K562 (cell line): Measurements from ENCODE around the gene TENM4. TPM values are rescaled to one million over a fixed set of nuclear protein-coding genes. Genes with fewer than 3 reads are reported as not detected.

ENCODE experiments used
- ATAC-seq: fragments of 200-7000 bp; cut with Tn5 transposase; 3 replicates; pipeline ENCODE4 v1.9.1; 2020; ENCODE audit warnings: moderate library complexity
- BruUV-seq: library from RNA; stranded (reverse); fragments of 400-500 nt; replicated peaks from 2 replicates; lab custom pipeline; 2021; lab: Mats Ljungman, UMichigan
- CTCF ChIA-PET: fragments of 300-600 bp; formaldehyde crosslinking; extraction: SDS; loops from one replicate; lab custom pipeline; 2021; ENCODE audit warnings: low intra/inter-chr PET ratio; lab: Yijun Ruan, JAX
- POLR2A ChIA-PET: fragments of 300-600, 350-650 bp; sonication (Branson Sonifier 250); formaldehyde crosslinking; extraction: SDS; loops from one replicate; lab custom pipeline; 2021; ENCODE audit warnings: antibody characterized with exemption, inconsistent platforms; lab: Yijun Ruan, JAX
- DNase-seq, 4 experiments: peaks; one replicate each; pipeline versions ENCODE4 v3.0.0 to v3.0.0-alpha.2; 2011 to 2018; ENCODE audit warnings: low spot score in 3 of 4, mixed read lengths in 3 of 4; ENCODE audit errors: extremely low read depth in 1 of 4
- FAIRE-seq: peaks from 2 replicates; lab custom pipeline; 2011; peaks lifted over from hg19 to GRCh38; lab: Jason Lieb, UNC
- H2AFZ ChIP-seq: 2 replicates; pipeline ENCODE4 v1.6.0; 2011; ENCODE audit warnings: low read depth, low read length, control low read depth, inconsistent platforms
- H3K27ac ChIP-seq: fragments of 200-600 bp; 3 replicates; pipeline ENCODE4 v1.8.0; 2011; ENCODE audit warnings: low read depth, mild to moderate bottlenecking, control low read depth, inconsistent platforms, low read length, moderate library complexity, mixed read lengths; ENCODE audit errors: extremely low read depth
- H3K27me3 ChIP-seq, 2 experiments: fragments of 300-600 bp in 1 of 2; 2 replicates in 1 of 2; 3 replicates in 1 of 2; pipeline versions ENCODE4 v1.6.0 to v1.8.0; 2011; ENCODE audit warnings: inconsistent platforms in 2 of 2, low read length in 2 of 2, mild to moderate bottlenecking in 1 of 2, mixed read lengths in 1 of 2, moderate library complexity in 1 of 2; ENCODE audit not compliant: control insufficient read depth in 2 of 2, insufficient read depth in 2 of 2
- H3K36me3 ChIP-seq: fragments of 300-600 bp; 3 replicates; pipeline ENCODE4 v1.8.0; 2011; ENCODE audit warnings: mild to moderate bottlenecking, low read length, inconsistent platforms; ENCODE audit not compliant: control insufficient read depth, insufficient read depth
- H3K4me1 ChIP-seq, 2 experiments: fragments of 200-600 bp in 1 of 2; replicated peaks in 1 of 2; 2 replicates in 1 of 2; 3 replicates in 1 of 2; pipeline versions ENCODE4 v1.5.1 to v1.8.0; 2011; ENCODE audit warnings: inconsistent platforms in 2 of 2, low read length in 2 of 2, mild to moderate bottlenecking in 1 of 2, mixed read lengths in 1 of 2, moderate library complexity in 1 of 2; ENCODE audit not compliant: control insufficient read depth in 2 of 2, insufficient read depth in 2 of 2
- H3K4me2 ChIP-seq: 2 replicates; pipeline ENCODE4 v1.6.1; 2011; ENCODE audit warnings: low read length, control low read depth, inconsistent platforms, mixed read lengths; ENCODE audit not compliant: insufficient read depth
- H3K4me3 ChIP-seq: fragments of 200-600 bp; sonication (generic), shearing (Covaris generic); 2 replicates; pipeline ENCODE4 v1.5.1; 2016; ENCODE audit warnings: control low read depth, inconsistent platforms
- H3K79me2 ChIP-seq: fragments of 200-600 bp; 3 replicates; pipeline ENCODE4 v1.8.0; 2011; ENCODE audit warnings: low read length, inconsistent platforms; ENCODE audit not compliant: control insufficient read depth, insufficient read depth
- H3K9ac ChIP-seq, 2 experiments: 2 replicates each; pipeline versions ENCODE4 v1.6.0 to v1.6.1; 2011; ENCODE audit warnings: low read depth in 2 of 2, low read length in 2 of 2, control low read depth in 1 of 2, inconsistent platforms in 1 of 2, mild to moderate bottlenecking in 1 of 2, mixed read lengths in 1 of 2; ENCODE audit not compliant: insufficient read depth in 1 of 2
- H3K9me1 ChIP-seq: one replicate; pipeline ENCODE4 v1.6.0; 2011; ENCODE audit warnings: inconsistent platforms, mild to moderate bottlenecking, low read length, moderate library complexity; ENCODE audit not compliant: control insufficient read depth, insufficient read depth
- H3K9me3 ChIP-seq: replicated peaks from 2 replicates; pipeline ENCODE4 v1.5.1; 2011; ENCODE audit warnings: low read depth, low read length, inconsistent platforms; ENCODE audit not compliant: control insufficient read depth, insufficient read depth
- H4K20me1 ChIP-seq: replicated peaks from 2 replicates; pipeline ENCODE4 v1.6.1; 2011; ENCODE audit warnings: low read length, inconsistent platforms, mixed read lengths; ENCODE audit not compliant: control insufficient read depth, insufficient read depth
- DACH1 ChIP-seq: fragments of 450-650 bp; IDR thresholded peaks from 2 replicates; pipeline ENCODE4 v1.6.1; 2018; ENCODE audit not compliant: partially characterized antibody
- HDAC3 ChIP-seq: fragments of 450-650 bp; IDR thresholded peaks from 2 replicates; pipeline ENCODE4 v1.6.1; 2018; ENCODE audit warnings: borderline replicate concordance, mild to moderate bottlenecking, moderate library complexity; ENCODE audit not compliant: partially characterized antibody
- IRF1 ChIP-seq: sonication (generic); formaldehyde crosslinking; IDR thresholded peaks from 2 replicates; pipeline ENCODE4 v1.8.0; 2022; ENCODE audit warnings: missing genetic modification reagents, mild to moderate bottlenecking, borderline replicate concordance
- LARP7 ChIP-seq: fragments of 450-650 bp; IDR thresholded peaks from 2 replicates; pipeline ENCODE4 v1.6.1; 2016
- MAX ChIP-seq: sonication (generic); formaldehyde crosslinking; IDR thresholded peaks from 2 replicates; pipeline ENCODE4 v1.9.0; 2022; ENCODE audit warnings: mild to moderate bottlenecking, missing genetic modification reagents
- MAZ ChIP-seq, 2 experiments: fragments of 450-650 bp in 1 of 2; sonication (generic) in 1 of 2; formaldehyde crosslinking; IDR thresholded peaks in 1 of 2; conservative IDR thresholded peaks in 1 of 2; 2 replicates each; pipeline versions ENCODE4 v1.4.0 to v1.5.0; 2020; ENCODE audit warnings: mild to moderate bottlenecking in 1 of 2, missing genetic modification reagents in 1 of 2
- SAP30 ChIP-seq: fragments of 200-600 bp; sonication (generic); IDR thresholded peaks from 2 replicates; pipeline ENCODE4 v1.6.1; 2012; ENCODE audit warnings: borderline replicate concordance, low read depth, mild to moderate bottlenecking, moderate library complexity, low read length, control low read depth, inconsistent platforms; ENCODE audit not compliant: insufficient read depth, poor library complexity, severe bottlenecking
- SUPT5H ChIP-seq: fragments of 450-650 bp; IDR thresholded peaks from 2 replicates; pipeline ENCODE4 v1.6.1; 2016
- ZNF143 ChIP-seq: sonication (generic); formaldehyde crosslinking; IDR thresholded peaks from 2 replicates; pipeline ENCODE4 v1.9.0; 2022; ENCODE audit warnings: mild to moderate bottlenecking, missing genetic modification reagents
- ZNF239 ChIP-seq: fragments of 250-450 bp; sonication (Bioruptor Pico); IDR thresholded peaks from 2 replicates; pipeline ENCODE4 v1.4.0; 2020; ENCODE audit warnings: mild to moderate bottlenecking
- ZNF318 ChIP-seq, 2 experiments: fragments of 450-650 bp; IDR thresholded peaks; 2 replicates each; pipeline ENCODE4 v1.6.1; 2016; ENCODE audit warnings: mild to moderate bottlenecking in 2 of 2, borderline replicate concordance in 1 of 2, low read depth in 1 of 2, moderate library complexity in 1 of 2
- WGBS: fragments of 100-300 bp; shearing (Covaris generic); methylation state at CpG from one replicate; pipeline ENCODE4 v1.1.6; 2016; ENCODE audit warnings: low coverage, mixed read lengths; ENCODE audit not compliant: insufficient coverage; ENCODE audit errors: missing lambda C conversion rate; 5-methylcytosine and 5-hydroxymethylcytosine counted together
- in situ Hi-C: fragments of 300-500 bp; cut with MboI; formaldehyde crosslinking; loops from 4 replicates; pipeline ENCODE4 v1.15.0; 2018; ENCODE audit warnings: inconsistent platforms, mixed read lengths
- intact Hi-C: fragments of 100-400 bp; cut with micrococcal nuclease; formaldehyde crosslinking; loops from 2 replicates; pipeline ENCODE4 v1.14.2; 2022
- polyA plus RNA-seq, 8 experiments: library from polyadenylated mRNA; depleted of rRNA in 4 of 8; stranded (reverse) in 5 of 8; unstranded in 3 of 8; fragments of >200 nt; fragmentation: Nextera tagmentation in 2 of 8; fragmentation: Illumina TruSeq in 1 of 8; extraction: Ambion mirVana in 2 of 8; extraction: Trizol in 1 of 8; gene quantifications; 2 replicates each; pipeline versions ENCODE4 v1.2.1 to v1.2.3, GENCODE V29; 2011 to 2014; ENCODE audit warnings: inconsistent platforms in 1 of 8, missing spikeins in 1 of 8
- total RNA-seq, 7 experiments: library from RNA; depleted of rRNA in 6 of 7; stranded (reverse); fragments of >200 nt in 6 of 7; fragmentation: Illumina TruSeq in 2 of 7; extraction: Trizol in 2 of 7; gene quantifications; 2 replicates each; pipeline versions ENCODE4 v1.2.1 to v1.2.3, GENCODE V29; 2011 to 2021; ENCODE audit warnings: low replicate concordance in 1 of 7

The TENM4 gene
- total and polyA plus RNA-seq, 9 of the 15 experiments (the other 6 are each of a cell fraction or from before 2014, with no cell fraction given): 0.16 TPM; not detected in 8

GRCh38 chr11:79013509-79013908, 427.3 kb downstream of the TENM4 start (continued):
- no peak for TF ChIP-seq ZNF239

DNA sequence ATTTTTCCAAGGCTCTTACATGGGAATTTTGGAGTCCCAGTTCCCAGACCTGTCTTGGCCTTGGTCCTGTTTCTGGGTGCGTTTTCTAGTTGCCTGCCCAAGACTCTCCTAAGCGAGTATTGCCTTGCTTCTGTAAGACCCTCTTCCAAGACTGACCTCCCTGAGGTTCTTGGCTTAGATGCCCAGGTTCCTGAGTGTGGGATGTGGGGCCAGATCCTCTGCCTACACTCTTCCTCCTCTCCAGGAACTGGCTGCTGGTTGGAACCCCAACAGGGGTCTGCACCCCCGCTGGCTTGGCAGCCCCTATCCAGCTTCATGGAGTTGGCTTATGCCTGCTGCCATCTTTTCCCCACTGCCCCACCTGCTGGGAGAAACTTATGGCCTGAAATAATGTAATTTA, 429.5 kb downstream of the TENM4 start:
- no peak for ATAC-seq
- no peak for FAIRE-seq
- in situ Hi-C loops (no loop called here), intact Hi-C loops (no loop called here)
- Histone ChIP-seq H3K4me1 (no peaks in the 10 kb centered on the region), H3K79me2 (no peaks in the 10 kb centered on the region), H3K9ac (no peak overlapping the region), H3K27ac (no peak overlapping the region), H4K20me1 (no peaks in the 10 kb centered on the region), H2AFZ (no peak overlapping the region), H3K9me1 (no peaks in the 10 kb centered on the region), H3K4me3 (no peak overlapping the region), H3K4me2 (no peak overlapping the region), H3K9me3 (no peaks in the 10 kb centered on the region), H3K36me3 (no peaks in the 10 kb centered on the region), H3K27me3 (no peaks in the 10 kb centered on the region)
- DNase-seq: no peak
- ChIA-PET POLR2A (no interaction called here), CTCF (no interaction called here)
- WGBS: 3% methylated on average over 3 of the region's 3 CpGs
- BruUV-seq: no TSS peak
- TF ChIP-seq ZNF143 (CRISPR knock-in tag): no peak
- TF ChIP-seq IRF1: no peak
- TF ChIP-seq MAZ (CRISPR knock-in tag; conservative IDR thresholded peaks at IDR 0.05 in 1 of 2, IDR thresholded peaks at IDR 0.05 in 1 of 2): no peak
- TF ChIP-seq MAX (CRISPR knock-in tag): no peak
- TF ChIP-seq ZNF318 (IDR thresholded peaks at IDR 0.05; ENCODE audit: borderline replicate concordance in 1 of 2, low read depth in 1 of 2): no peak
- TF ChIP-seq LARP7: no peak
- no peak for TF ChIP-seq SUPT5H
- no peak for TF ChIP-seq DACH1
- no peak for TF ChIP-seq SAP30
- no peak for TF ChIP-seq HDAC3
